Panc1 (cell line): ENCODE data around the gene METTL24.

Experiments
- CTCF ChIP-seq: fragments of 450-650 bp; IDR thresholded peaks from 2 replicates; pipeline ENCODE4 v1.5.1; 2017; ENCODE audit warnings: mild to moderate bottlenecking
- SIN3A ChIP-seq: IDR thresholded peaks from 2 replicates; pipeline ENCODE4 v1.6.1; 2012; ENCODE audit warnings: low read depth, mild to moderate bottlenecking, low read length, moderate library complexity, borderline replicate concordance; ENCODE audit not compliant: insufficient read depth

- TF ChIP-seq CTCF, result no peak
- TF ChIP-seq SIN3A, result no peak
These were observed 72.7 kb downstream of the METTL24 start for GRCh38 chr6:110285306-110286060.
